Measurements from ENCODE around the gene IMMP2L.

Gene IMMP2L

DNA sequence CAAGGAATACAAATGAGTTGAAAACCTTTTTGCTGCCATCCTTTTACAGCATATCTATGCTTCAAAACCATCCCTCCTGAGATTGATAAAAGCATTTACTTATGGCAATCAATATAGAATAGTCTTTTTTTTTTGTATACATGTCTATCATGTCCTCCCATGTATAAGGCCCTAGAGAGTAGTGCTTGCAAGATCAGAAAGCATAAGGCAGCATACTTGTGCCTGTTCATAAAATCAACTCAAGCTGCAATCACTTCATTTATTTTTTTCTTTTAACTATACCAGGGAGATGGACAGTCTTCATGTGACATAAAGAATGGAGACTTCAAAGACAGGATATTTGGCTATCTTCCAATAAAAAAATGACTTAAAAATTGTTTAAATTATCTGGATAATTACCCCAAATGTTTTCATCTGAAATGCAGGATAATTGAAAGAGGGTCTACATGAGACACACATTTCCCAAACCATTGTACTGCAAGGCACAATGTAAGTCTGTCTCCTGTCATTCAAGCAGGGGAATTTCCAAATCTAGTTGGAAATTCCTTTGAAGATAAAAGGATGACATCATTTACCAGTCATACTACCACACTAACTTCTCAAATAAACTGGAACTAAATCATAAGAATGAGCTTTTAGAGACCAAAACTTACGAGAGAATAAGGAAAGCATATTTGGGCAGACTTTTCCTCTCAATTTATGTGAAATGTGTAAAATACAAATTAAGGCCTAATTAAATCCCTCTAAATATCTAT, 448.9 kb downstream of the IMMP2L start:
- in situ Hi-C loops (cut with HindIII; ENCODE audit: low sequenced_read_pairs), result no loop called here

DNA sequence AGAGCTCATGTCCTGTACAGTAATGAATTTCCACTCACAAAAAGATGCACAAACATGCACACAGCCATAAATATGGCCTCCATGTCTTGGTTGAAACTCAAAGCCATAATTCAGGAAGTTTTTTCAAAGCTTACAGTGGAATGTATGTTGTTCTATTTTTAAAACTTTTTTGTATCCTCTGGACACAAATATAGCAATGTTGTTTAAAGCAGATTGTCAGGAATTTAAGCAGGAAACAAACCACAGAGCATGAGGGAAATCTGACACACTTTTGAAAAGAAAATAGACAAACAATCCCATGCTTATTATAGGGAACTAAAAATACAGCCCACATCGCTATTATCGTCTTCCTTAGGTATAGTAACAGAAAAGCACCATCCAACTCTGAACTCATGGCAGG, 449.9 kb downstream of the IMMP2L start:
- in situ Hi-C loops (cut with HindIII; ENCODE audit: low sequenced_read_pairs), result no loop called here

DNA sequence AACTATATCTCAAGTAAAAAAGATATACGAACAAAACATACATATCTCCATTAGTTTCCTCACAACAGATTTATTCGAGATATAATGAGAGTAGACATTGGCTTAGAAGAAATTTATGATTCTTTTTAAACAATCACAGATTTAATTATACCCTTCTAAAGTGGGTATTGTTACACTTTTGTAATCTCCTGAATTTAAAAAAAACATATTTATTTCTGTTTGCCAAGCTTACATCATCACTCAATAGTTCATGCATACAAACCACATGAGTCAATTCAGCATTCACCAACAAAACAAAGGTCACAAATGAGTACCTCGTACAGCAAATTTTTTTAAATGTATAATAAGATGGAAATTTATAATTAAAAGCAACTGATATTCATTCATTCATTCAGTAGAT, 453.8 kb downstream of the IMMP2L start:
- in situ Hi-C loops (cut with HindIII; ENCODE audit: low sequenced_read_pairs), result no loop called here

DNA sequence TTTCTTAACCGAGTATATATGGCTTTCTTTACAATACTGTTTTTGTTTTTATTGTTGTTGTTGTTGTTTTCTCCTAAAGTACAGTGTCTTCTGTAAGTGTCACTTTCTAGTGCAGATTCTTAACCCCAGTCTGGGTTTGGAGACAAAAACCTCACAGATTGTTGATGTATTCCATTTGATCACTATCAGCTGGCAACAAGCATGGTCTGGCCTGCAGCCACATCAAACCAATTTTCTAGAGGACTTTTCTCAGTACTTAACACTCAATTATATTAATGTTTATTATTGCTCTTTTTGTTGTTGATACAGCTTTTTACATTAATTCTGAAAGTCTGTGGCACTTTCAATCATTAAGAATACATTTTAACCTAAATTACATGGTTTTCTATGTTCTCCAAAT, 454.3 kb downstream of the IMMP2L start:
- in situ Hi-C loops (cut with HindIII; ENCODE audit: low sequenced_read_pairs), result no loop called here

DNA sequence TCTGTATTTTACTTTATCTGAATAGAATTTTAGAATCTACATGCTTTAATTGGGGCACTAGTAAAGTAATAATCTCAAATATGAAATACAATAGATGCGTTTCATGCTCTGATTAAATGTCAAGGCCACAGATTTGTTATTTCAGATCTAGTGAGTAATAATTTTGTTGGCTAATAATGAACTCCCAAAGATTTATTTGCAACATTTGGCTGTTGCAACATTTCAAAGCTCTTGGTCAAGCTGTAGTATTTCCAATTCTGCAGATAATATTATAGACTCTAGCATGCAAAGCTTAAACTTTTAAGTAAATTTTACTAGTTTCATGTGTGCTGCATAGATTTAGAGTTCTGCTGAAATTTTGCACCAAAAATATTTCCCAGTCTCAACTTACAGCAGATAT, 454.7 kb downstream of the IMMP2L start:
- in situ Hi-C loops (cut with HindIII; ENCODE audit: low sequenced_read_pairs), result no loop called here

DNA sequence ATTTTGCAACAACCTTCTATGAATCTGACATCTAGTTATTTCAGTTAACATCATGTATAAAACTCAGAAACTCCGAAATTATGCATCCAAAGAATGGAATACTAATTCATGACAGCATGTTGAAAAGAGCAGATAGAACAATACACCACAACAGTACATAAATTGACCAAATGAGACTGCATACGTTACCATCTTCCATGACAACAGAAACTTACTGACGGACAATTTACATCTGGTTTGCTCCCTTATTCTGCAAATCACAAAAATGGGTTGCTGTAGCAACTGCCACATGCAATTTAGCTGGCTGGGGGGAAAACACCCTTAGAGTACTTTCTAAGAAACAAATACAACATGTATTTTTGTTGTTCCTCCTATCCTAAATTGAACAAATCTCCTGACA, 457.0 kb downstream of the IMMP2L start:
- in situ Hi-C loops (cut with HindIII; ENCODE audit: low sequenced_read_pairs), result no loop called here

DNA sequence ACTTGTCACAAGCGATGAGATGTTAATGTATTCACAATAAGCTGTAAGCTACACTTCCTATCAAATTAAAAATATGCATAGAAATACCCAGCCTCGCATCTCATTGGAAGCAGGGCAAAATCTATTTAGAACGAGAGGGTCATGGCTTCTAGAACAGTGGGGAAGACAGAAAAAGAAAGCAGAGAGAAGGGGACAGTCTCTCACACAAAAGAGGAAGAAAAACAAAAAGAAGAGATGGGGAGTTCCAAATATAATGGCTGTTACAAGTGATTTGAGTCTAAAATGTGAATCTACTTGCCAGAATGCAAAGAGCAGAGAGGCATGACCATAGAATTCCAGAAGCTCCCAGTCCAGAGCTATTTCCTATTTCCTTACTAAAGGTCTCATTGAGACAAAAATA, 457.6 kb downstream of the IMMP2L start:
- in situ Hi-C loops (cut with HindIII; ENCODE audit: low sequenced_read_pairs), result no loop called here

DNA sequence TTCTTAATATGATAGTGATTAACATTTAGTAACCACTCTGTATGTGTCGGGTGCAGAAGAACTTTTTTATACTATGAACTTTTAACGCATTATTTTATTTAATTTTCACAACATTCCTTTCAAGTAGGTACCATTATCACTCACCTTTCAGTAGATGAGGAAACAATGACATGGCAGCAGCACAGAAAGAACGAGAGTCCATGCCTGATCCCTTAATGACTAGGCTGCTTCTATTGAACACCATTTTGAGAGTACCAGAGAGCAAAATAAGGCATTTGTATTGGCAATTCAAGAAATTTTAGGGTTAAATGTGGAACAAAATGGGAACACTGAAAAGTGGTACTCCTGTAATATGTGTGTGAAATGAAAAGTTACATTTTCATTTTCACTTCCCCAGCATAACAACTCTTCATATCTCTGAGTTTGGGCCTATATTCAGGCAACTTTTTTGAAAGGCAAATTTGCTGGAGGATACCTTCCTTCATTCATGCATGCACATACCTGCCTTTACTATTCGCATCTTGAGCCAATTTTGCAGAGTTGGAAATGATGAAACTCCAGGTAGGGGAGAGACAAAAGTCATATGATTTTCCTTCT, 458.5 kb downstream of the IMMP2L start:
- in situ Hi-C loops (cut with HindIII; ENCODE audit: low sequenced_read_pairs), result no loop called here

DNA sequence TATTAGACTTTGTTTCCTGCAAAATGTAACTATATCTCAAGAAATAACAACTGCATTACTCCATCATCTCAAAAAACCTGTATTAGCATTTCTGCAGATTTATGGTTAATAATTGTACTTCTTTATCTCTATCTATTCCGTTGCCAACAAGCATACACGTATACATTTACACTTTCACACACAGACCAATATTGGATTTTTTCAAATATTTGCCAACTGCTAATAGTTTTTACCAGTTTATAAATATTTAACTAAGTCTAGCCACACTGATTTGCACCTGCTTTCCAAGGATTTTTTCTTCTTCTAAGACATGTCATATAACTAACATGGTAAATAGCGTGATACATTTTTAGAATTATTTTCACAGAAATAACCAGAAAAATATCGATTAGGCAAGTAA, 459.2 kb downstream of the IMMP2L start:
- in situ Hi-C loops (cut with HindIII; ENCODE audit: low sequenced_read_pairs), result no loop called here

DNA sequence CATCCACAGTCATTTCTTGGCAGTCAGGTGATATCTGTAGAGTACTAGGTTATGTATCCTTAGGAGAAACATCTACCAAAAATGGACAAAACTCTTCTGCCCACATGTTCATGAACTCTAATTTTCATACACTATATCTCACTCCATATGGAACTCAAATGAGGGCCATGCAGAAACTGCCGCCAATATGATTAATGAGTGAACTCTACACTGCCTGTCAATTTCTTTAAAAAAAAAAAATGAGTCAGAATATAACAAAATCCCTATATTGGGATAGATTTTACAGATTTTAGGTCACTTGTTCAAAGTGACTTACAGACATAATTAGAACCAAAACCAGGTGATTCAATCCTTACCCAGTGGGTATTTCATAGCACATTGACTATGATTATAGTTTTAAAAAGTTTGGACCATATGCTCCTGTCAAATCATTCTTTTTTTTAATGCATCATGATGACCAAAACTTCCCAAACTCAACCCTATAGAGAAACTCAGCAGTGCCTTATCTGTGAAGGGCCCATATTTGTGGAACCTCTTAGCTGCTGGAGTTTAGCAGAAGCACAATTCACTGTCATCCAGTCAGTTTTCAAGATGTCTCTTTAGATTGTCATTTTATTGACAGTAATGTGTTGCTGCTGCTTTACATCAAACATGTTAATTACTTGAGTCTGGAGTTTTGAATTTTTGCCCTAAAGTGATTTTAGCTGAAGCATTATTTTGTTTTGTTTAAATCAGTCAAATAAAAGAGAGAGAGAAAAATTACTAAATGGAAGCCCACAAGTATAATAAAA, 460.2 kb downstream of the IMMP2L start:
- in situ Hi-C loops (cut with HindIII; ENCODE audit: low sequenced_read_pairs), result no loop called here

DNA sequence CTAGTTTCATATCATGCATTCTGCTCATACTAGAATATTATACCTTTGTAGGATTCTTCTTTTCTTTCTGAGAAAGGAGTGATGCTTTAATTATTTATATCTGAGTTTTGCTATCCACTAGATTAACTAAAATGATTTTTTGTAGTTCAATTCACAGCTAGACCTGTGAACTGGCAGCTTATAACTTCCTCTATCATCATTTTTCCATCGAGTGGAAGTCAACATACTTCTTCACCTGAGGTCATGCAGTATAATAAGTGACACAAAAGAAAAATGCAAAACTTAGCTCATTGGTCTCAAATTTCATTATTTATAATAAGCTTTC, 463.4 kb downstream of the IMMP2L start:
- in situ Hi-C loops (cut with HindIII; ENCODE audit: low sequenced_read_pairs), result no loop called here

DNA sequence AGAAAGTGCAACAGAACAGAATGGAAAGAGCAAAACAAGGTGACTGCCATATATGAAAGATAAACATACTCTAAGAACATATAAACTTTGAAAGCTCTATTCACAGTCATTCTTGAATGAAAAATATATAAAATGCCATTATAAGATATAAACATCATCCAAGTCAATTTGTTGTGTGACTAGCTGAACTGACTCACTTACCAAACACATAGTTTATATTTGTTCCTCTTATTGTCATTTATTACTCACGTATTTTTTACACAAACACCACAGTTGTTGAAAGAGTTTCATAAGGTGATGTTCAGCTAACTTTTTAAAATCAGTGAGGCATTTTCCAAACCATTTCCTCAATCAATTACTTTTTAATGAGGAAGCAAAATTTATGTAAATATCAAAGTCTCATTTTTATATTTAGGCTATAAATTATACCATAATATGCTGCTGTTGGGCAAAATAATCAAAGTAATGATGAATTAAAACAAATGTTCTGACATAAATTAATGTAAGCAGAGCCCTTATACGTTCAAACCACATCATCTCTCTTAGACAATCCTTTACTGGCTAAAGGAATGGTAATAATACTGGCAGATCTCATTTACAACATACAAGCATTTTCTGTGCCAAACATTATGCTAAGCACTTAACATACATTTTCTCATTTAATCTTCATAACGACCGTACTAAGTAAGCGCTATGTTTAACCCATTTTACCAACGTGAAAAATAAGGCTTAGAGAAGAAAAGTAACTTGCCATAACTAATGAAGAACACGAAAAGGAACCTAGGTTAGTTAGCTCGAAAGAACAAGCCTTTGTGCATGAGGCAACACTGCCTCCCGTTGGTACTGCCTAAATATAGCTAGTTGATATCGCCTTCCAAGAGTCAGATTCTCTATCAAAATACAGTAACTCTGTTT, 464.0 kb downstream of the IMMP2L start:
- in situ Hi-C loops (cut with HindIII; ENCODE audit: low sequenced_read_pairs), result no loop called here

DNA sequence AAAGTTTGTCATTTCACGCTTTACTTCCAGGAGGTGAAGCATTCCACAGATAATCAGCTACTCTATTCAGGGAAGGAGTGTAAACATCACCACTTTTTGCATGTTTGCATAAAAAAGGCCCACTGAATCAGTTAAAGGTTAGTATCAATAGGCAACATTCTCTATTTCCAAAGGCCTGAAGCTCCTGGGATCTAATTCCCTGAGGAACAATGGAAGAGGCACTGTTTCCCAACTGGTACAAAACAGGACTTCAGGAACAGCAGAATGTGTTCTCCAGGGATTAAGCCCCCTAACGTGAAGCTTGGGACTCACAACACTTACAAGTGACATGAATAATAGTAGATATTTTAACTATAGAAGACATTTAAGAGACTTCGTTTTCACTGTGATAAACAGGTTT, 465.3 kb downstream of the IMMP2L start:
- in situ Hi-C loops (cut with HindIII; ENCODE audit: low sequenced_read_pairs), result no loop called here

DNA sequence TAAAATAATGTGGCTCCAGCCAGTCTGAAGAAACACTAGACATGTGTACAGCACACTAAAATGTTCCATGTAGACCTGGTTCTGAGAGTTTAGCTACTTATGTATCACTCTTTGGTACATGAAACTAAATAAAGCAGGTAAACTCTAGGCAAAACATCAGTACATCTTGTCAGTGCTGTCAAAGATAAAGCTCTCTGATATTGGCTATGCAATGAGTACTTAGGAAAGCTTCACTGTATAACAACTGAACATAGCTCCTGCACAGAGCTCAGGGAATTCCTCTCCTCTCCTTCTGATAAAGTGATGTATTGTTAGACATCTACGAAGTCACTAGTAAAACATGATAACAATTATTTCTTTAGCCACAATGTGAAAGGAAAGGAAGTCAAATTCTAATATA, 467.9 kb downstream of the IMMP2L start:
- in situ Hi-C loops (cut with HindIII; ENCODE audit: low sequenced_read_pairs), result no loop called here

DNA sequence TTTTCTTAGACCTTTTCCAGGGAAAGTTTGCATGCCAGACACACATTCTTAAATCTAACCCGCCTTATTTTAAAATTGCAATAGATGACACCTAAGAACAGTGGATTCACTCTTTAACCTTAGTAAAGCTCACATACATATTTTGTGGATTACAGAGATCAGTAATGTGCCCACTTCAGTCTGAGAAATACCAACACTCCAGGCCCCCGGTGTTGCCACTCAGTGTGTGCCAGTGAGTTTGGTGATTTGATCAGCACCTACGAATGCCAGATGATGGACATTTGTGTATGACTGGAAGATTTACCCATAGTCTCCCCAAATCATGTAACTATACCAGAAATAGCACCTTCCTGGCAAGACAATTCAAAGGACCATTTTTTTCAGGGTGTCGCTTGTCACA, 468.8 kb downstream of the IMMP2L start:
- in situ Hi-C loops (cut with HindIII; ENCODE audit: low sequenced_read_pairs), result no loop called here

DNA sequence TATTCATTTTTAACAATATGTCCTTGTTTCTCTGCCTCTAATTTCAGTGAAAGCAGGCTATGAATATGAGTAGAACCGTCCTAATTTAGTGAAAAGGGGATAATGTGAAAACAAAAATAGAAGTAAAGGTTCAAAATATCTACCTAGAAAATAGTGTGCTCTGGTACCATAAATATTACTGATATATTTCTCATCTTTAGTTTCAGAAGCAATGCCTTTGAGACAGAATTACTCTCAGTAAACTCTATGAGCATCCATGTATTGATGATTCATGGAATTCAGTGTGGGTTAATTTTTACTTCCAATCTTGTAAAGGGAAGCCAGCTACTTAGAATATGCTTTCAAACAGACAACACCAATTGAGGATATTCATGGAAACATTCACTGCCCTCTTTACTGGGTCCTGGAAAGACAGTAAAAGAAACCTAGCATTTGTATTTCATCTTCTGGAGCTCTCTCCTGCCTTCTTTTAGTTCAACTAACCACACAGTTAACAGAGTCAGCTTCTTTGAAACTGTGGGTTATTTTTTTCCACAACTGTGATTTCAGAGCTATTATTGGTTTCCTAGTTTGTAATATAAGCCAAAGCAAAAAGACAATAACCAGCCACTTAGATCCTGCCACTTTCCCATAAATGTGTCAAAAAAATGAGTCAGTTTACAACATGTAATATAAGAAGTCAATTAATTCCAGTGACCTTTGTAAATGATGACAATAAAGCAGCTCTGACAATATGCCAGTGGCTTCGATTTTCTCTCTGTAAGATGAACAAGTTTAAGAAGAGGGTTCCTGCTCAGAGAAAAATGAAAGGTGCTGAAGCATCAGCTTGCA, 469.7 kb downstream of the IMMP2L start:
- in situ Hi-C loops (cut with HindIII; ENCODE audit: low sequenced_read_pairs), result no loop called here

DNA sequence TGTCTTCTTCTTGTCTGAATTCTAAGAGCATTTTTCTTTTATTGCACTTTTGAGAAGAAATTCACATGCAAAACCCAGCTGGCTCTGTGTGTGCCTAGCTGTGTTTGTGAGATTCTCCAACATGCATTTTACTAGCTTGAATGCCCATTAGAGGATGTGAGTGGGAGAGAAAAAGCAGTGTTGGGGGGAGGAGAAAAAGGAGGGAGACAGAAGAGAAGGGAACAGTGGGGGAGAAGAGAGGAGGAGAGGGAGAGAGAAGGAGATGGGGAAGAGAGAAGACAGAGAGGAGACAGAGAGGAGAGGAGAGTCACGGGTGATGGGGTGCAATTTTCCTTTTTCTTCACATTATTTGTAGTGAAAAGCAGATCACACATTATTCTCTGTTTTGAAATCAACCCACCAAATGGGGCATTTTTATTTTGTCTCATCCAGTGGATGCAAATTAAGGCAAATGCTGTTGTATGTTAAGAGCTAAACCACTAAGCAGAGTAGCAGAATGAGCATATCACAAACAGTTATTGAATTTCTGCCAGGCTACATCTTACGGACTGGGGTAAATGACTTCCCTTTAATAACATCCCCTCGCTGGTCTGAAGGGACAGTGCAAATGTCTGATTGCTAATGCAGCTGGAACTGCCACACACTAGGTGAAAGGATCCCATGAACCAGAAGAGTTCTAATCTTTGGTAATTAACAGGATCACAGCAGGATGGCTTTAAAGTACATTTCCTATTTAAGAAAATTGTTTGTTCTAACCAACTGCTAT, 470.5 kb downstream of the IMMP2L start:
- in situ Hi-C loops (cut with HindIII; ENCODE audit: low sequenced_read_pairs), result no loop called here

DNA sequence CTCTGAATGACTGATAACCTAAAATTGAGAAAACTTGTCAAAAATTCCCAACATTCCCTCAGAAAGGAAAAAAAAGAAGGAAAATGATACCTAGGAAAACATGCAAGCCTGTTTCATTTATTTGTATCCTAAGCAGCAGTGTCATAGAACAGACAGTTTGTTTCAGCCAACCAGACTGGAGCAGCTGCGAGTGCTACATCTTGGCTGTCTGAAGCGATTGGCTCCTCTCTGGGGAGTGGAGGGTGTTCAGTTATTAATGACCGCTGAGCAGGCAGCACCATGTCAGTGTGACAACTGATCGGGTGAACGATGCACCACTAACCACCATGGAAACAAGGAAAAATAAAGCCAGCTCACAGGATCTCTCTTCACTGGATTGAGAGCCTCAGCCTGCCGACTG, 471.4 kb downstream of the IMMP2L start, which contains the start of gene LRRN3:
LRRN3 (plus strand) TSS at position 282 of the 400 bp plus-strand sequence. CDS start 31,646 bp downstream, outside the sequence.
- in situ Hi-C loops (cut with HindIII; ENCODE audit: low sequenced_read_pairs), result no loop called here

DNA sequence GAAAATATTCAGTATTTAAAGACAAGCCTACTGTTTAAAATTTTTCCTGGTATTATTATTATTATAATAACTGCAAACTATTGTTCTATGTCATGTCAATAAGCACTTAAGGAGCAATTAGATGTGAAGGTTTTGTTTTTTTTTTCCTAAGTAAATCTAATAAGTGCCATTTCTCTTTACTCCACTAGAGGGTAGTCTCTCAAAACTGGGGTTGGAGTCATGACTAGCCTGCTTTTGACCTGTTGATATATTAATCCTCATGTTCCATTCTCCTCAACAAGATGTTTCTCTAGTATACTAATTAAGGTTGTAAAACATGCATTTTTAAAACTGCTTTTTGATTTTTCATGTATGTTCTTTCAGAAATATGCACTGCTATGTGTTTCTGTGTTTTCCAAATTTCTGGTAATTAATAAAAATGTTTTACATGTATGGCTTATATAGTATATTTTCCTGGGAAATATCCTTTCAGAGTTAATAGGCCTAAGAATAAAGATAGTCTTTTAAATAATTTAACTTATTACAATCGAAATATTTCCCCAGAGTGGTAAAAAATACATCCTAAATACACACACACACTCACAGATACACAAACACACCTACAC, 472.4 kb downstream of the IMMP2L start:
- in situ Hi-C loops (cut with HindIII; ENCODE audit: low sequenced_read_pairs), result no loop called here
